MM.1S (cell line): ENCODE data around the gene NCKAP5.

ENCODE experiments used
- DNase-seq: peaks from one replicate; pipeline ENCODE4 v3.0.0-alpha.2; 2015
- H2AFZ ChIP-seq: fragments of 300-600 bp; sonication (generic); 2 replicates; pipeline ENCODE4 v1.6.0; 2016; ENCODE audit warnings: antibody characterized with exemption, low read length
- H3F3A ChIP-seq: fragments of 300-600 bp; sonication (generic); 2 replicates; pipeline ENCODE4 v1.6.1; 2016; ENCODE audit warnings: mild to moderate bottlenecking, antibody characterized with exemption, low read length, moderate library complexity, mixed read lengths; ENCODE audit not compliant: insufficient read depth
- H3K27ac ChIP-seq: fragments of 300-600 bp; sonication (generic); 2 replicates; pipeline ENCODE4 v1.5.1; 2016; ENCODE audit warnings: mild to moderate bottlenecking, low read length
- H3K27me3 ChIP-seq: fragments of 300-600 bp; sonication (generic); replicated peaks from 2 replicates; pipeline ENCODE4 v1.6.0; 2016; ENCODE audit warnings: low read length; ENCODE audit not compliant: insufficient read depth
- H3K36me3 ChIP-seq: fragments of 300-600 bp; sonication (generic); replicated peaks from 2 replicates; pipeline ENCODE4 v1.6.1; 2016; ENCODE audit warnings: mild to moderate bottlenecking, low read length, mixed read lengths; ENCODE audit not compliant: insufficient read depth
- H3K4me1 ChIP-seq: fragments of 300-600 bp; sonication (generic); 2 replicates; pipeline ENCODE4 v1.6.1; 2016; ENCODE audit warnings: low read length, mixed read lengths
- H3K4me2 ChIP-seq: fragments of 300-600 bp; sonication (generic); 2 replicates; pipeline ENCODE4 v1.6.0; 2016; ENCODE audit warnings: low read depth, low read length
- H3K4me3 ChIP-seq: fragments of 300-600 bp; sonication (generic); 2 replicates; pipeline ENCODE4 v1.5.1; 2016; ENCODE audit warnings: low read length, mixed read lengths
- H3K79me2 ChIP-seq: fragments of 300-600 bp; sonication (generic); 2 replicates; pipeline ENCODE4 v1.6.1; 2016; ENCODE audit warnings: mixed run types, low read length, mixed read lengths
- H3K9ac ChIP-seq: fragments of 300-600 bp; sonication (generic); 2 replicates; pipeline ENCODE4 v1.6.1; 2016; ENCODE audit warnings: low read length, mixed read lengths
- H3K9me2 ChIP-seq: fragments of 300-600 bp; sonication (generic); replicated peaks from 2 replicates; pipeline ENCODE4 v1.6.1; 2016; ENCODE audit warnings: mild to moderate bottlenecking, low read length, mixed read lengths; ENCODE audit not compliant: insufficient read depth
- H3K9me3 ChIP-seq: fragments of 300-600 bp; sonication (generic); replicated peaks from 2 replicates; pipeline ENCODE4 v1.6.1; 2016; ENCODE audit warnings: mild to moderate bottlenecking, low read length, mixed read lengths; ENCODE audit not compliant: insufficient read depth
- H4K20me1 ChIP-seq: fragments of 300-600 bp; sonication (generic); 2 replicates; pipeline ENCODE4 v1.6.1; 2016; ENCODE audit warnings: mild to moderate bottlenecking, low read length, moderate library complexity, mixed read lengths; ENCODE audit not compliant: insufficient read depth
- EZH2 ChIP-seq: fragments of 300-600 bp; sonication (generic); optimal IDR thresholded peaks from 2 replicates; pipeline ENCODE3; 2017; ENCODE audit warnings: low read depth, mild to moderate bottlenecking, antibody characterized with exemption, low read length, mixed read lengths
- EZH2phosphoT487 ChIP-seq: fragments of 300-600 bp; sonication (generic); IDR thresholded peaks from 2 replicates; pipeline ENCODE4 v1.6.1; 2018; ENCODE audit warnings: antibody characterized with exemption, low read length
- TF ChIP-seq, protein P1 (sequence below): fragments of 300-600 bp; sonication (generic); IDR thresholded peaks from 2 replicates; pipeline ENCODE4 v1.5.1; 2016; ENCODE audit warnings: antibody characterized with exemption, low read length, mixed read lengths

NCKAP5 gene

DNA sequence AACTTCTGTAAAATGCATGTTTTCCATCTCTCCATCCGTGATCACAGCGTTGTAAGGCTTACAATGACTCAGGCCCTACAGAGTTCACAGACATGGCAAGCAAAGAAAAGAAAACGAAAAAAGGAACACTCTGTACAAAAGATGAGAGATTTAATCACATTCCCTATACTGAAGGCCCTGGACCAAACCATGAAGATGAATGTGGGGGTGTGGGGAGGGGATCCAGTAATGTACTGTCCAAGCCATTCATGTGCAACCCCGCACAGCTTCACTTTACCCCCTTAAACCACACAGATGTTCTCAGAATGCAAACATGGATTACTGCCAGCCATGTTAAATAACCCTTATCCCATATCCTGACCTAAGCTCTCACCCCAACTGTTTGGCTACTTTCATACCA is 391.1 kb downstream of the NCKAP5 start:
- TF ChIP-seq, protein P1, sequence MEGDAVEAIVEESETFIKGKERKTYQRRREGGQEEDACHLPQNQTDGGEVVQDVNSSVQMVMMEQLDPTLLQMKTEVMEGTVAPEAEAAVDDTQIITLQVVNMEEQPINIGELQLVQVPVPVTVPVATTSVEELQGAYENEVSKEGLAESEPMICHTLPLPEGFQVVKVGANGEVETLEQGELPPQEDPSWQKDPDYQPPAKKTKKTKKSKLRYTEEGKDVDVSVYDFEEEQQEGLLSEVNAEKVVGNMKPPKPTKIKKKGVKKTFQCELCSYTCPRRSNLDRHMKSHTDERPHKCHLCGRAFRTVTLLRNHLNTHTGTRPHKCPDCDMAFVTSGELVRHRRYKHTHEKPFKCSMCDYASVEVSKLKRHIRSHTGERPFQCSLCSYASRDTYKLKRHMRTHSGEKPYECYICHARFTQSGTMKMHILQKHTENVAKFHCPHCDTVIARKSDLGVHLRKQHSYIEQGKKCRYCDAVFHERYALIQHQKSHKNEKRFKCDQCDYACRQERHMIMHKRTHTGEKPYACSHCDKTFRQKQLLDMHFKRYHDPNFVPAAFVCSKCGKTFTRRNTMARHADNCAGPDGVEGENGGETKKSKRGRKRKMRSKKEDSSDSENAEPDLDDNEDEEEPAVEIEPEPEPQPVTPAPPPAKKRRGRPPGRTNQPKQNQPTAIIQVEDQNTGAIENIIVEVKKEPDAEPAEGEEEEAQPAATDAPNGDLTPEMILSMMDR: no peak
- H3K4me1 ChIP-seq: no peaks in the 10 kb centered on the region
- no peak overlapping the region for H3K4me3 ChIP-seq
- no peaks in the 10 kb centered on the region for H3F3A ChIP-seq
- no peak overlapping the region for H3K9ac ChIP-seq
- DNase-seq: no peak
- H3K4me2 ChIP-seq: no peak overlapping the region
- no peaks in the 10 kb centered on the region for H3K79me2 ChIP-seq
- no peaks in the 10 kb centered on the region for H4K20me1 ChIP-seq
- H3K9me3 ChIP-seq: no peaks in the 10 kb centered on the region
- H3K9me2 ChIP-seq: no peaks in the 10 kb centered on the region
- no peaks in the 10 kb centered on the region for H3K27me3 ChIP-seq
- H3K27ac ChIP-seq: no peak overlapping the region
- no peak overlapping the region for H2AFZ ChIP-seq
- H3K36me3 ChIP-seq: no peaks in the 10 kb centered on the region

DNA sequence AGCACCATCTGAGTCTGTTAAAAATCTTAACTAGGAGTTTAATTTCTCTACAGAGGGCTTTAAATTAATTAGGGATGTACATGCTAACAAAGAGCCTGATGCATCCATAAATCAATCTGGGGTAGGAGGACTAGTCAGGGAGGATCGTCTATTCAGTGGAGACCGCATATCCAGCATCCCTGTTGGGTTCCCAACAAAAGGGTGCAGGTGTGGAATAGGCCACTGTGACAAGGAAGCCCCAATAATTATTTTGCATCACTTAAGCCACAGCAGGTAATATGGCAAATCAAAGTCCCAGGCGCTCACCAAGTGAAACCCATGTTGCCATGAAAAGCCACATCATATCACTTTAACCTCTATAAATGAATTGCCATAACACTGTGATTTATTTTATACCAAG is 392.3 kb downstream of the NCKAP5 start:
- Histone ChIP-seq H3K79me2 (no peaks in the 10 kb centered on the region), H3K27ac (no peak overlapping the region), H3K9me2 (no peaks in the 10 kb centered on the region), H3K4me1 (no peaks in the 10 kb centered on the region), H3K4me3 (no peak overlapping the region), H3K4me2 (no peak overlapping the region), H3F3A (no peaks in the 10 kb centered on the region), H3K9ac (no peak overlapping the region), H4K20me1 (no peaks in the 10 kb centered on the region), H3K9me3 (no peaks in the 10 kb centered on the region), H3K27me3 (no peaks in the 10 kb centered on the region), H3K36me3 (no peaks in the 10 kb centered on the region), H2AFZ (no peak overlapping the region)
- no peak for DNase-seq
- TF ChIP-seq, protein P1: no peak
- no peak for TF ChIP-seq EZH2phosphoT487
- no peak for TF ChIP-seq EZH2

DNA sequence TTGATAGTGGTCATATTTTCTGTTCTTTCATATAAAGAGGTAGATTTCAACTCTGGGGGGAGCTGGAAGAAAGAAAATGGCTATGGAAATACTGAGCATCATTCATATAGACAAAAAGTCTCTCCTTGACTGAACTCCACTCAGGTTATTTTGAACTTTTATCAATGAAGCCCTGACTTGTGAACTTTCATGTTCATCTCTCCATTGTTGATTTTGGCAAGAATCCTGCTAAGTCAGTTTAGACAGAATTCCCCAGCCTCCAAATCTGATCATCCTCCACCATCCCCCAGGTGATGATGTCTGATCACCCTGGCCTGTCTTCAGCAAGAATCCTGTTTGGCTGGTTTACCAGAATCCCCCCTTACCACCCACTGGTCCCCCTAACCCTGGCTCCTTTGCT is 395.0 kb downstream of the NCKAP5 start:
- no peaks in the 10 kb centered on the region for H3K79me2 ChIP-seq
- no peaks in the 10 kb centered on the region for H3K36me3 ChIP-seq
- no peaks in the 10 kb centered on the region for H4K20me1 ChIP-seq
- H3K9me2 ChIP-seq: no peaks in the 10 kb centered on the region
- H3F3A ChIP-seq: no peaks in the 10 kb centered on the region
- no peak for DNase-seq
- H3K27ac ChIP-seq: no peak overlapping the region
- H3K4me1 ChIP-seq: no peaks in the 10 kb centered on the region
- TF ChIP-seq EZH2phosphoT487 (no peak), EZH2 (no peak)
- TF ChIP-seq, protein P1: no peak
- H3K4me2 ChIP-seq: no peak overlapping the region
- H3K9ac ChIP-seq: no peak overlapping the region
- no peaks in the 10 kb centered on the region for H3K27me3 ChIP-seq
- H2AFZ ChIP-seq: no peak overlapping the region
- H3K4me3 ChIP-seq: no peak overlapping the region
- no peaks in the 10 kb centered on the region for H3K9me3 ChIP-seq
